Panc1 (cell line): ENCODE measurements around the gene ADGRL1.
"Not testable (repeated sequence)": the region's sequence is repeated elsewhere in the genome, so short reads cannot be mapped to it uniquely, and the experiment has no call there.

ENCODE experiments used
- CTCF ChIP-seq: fragments of 450-650 bp; IDR thresholded peaks from 2 replicates; pipeline ENCODE4 v1.5.1; 2017; ENCODE audit warnings: mild to moderate bottlenecking
- POLR2AphosphoS5 ChIP-seq: IDR thresholded peaks from 2 replicates; pipeline ENCODE4 v1.6.1; 2012; ENCODE audit warnings: mild to moderate bottlenecking, low read depth, low read length, moderate library complexity
- SIN3A ChIP-seq: IDR thresholded peaks from 2 replicates; pipeline ENCODE4 v1.6.1; 2012; ENCODE audit warnings: low read depth, mild to moderate bottlenecking, low read length, moderate library complexity, borderline replicate concordance; ENCODE audit not compliant: insufficient read depth

- not testable (repeated sequence) for TF ChIP-seq CTCF, SIN3A, POLR2AphosphoS5
These were observed 19.3 kb downstream of the ADGRL1 start for GRCh38 chr19:14186684-14187083.
